BJ (cell line): Measurements from ENCODE around the gene ATP12A. TPM values are rescaled to one million over a fixed set of nuclear protein-coding genes. Genes with fewer than 3 reads are reported as not detected.

Experiments
- CTCF ChIA-PET: fragments of 350-600 bp; formaldehyde crosslinking; extraction: SDS; loops from one replicate; lab custom pipeline; 2021; ENCODE audit warnings: antibody characterized with exemption, inconsistent platforms; lab: Yijun Ruan, JAX
- POLR2A ChIA-PET: fragments of 300-600 bp; sonication (Branson Sonifier 250); formaldehyde crosslinking; extraction: SDS; loops from one replicate; lab custom pipeline; 2021; ENCODE audit warnings: antibody characterized with exemption; lab: Charles Lee
- DNase-seq: peaks from one replicate; pipeline ENCODE4 v3.0.0-alpha.2; 2011; ENCODE audit warnings: low read depth
- H3K27me3 ChIP-seq: 2 replicates; pipeline ENCODE4 v1.6.0; 2011; ENCODE audit warnings: low read length; ENCODE audit not compliant: control insufficient read depth, insufficient read depth
- H3K36me3 ChIP-seq: 2 replicates; pipeline ENCODE4 v1.5.1; 2011; ENCODE audit warnings: low read length; ENCODE audit not compliant: control insufficient read depth, insufficient read depth
- H3K4me3 ChIP-seq: 2 replicates; pipeline ENCODE4 v1.5.1; 2011; ENCODE audit warnings: low read depth, mild to moderate bottlenecking, control low read depth, low read length
- CTCF ChIP-seq: IDR thresholded peaks from 2 replicates; pipeline ENCODE4 v1.5.1; 2011; ENCODE audit warnings: low read depth, mild to moderate bottlenecking, control low read depth, inconsistent platforms, low read length, moderate library complexity; ENCODE audit not compliant: insufficient read depth
- polyA plus RNA-seq: library from polyadenylated mRNA; depleted of rRNA; stranded (reverse); fragments of >200 nt; gene quantifications from 2 replicates; pipeline ENCODE4 v1.2.3, GENCODE V29; 2011

The ATP12A gene
- polyA plus RNA-seq, 1 experiment, result not detected

- H3K4me3 ChIP-seq, result no peak overlapping the region
- no peak for TF ChIP-seq CTCF
- H3K36me3 ChIP-seq, result no peaks in the 10 kb centered on the region
- POLR2A ChIA-PET, result no interaction called here
- no peak for DNase-seq
- CTCF ChIA-PET, result interaction anchor here (0.6 to 2.8 kb wide), 19 partner anchors 9 to 747 kb away, joined by 3 to 13 read pairs (median 4); no protein-coding TSS in a partner anchor
- peaks cover 7% of the 10 kb centered on the region for H3K27me3 ChIP-seq
These were observed 7.8 kb upstream of the ATP12A start for GRCh38 chr13:24672141-24673132.

- ChIA-PET POLR2A (no interaction called here), CTCF (interaction anchor here (0.9 to 1.2 kb wide), 2 partner anchors 18 to 50 kb away, joined by 3 read pairs; no protein-coding TSS in a partner anchor)
- DNase-seq, result no peak
- no peak overlapping the region for H3K4me3 ChIP-seq
- peaks cover 15% of the 10 kb centered on the region for H3K27me3 ChIP-seq
- no peak for TF ChIP-seq CTCF
- H3K36me3 ChIP-seq, result no peaks in the 10 kb centered on the region
These were observed 4.2 kb upstream of the ATP12A start for GRCh38 chr13:24675806-24676570.

GRCh38 chr13:24678151-24678550 is 2.1 kb upstream of the ATP12A start:
- peaks cover 18% of the 10 kb centered on the region for H3K27me3 ChIP-seq
- ChIA-PET POLR2A (no interaction called here), CTCF (interaction anchor here (0.6 kb wide), 1 partner anchor 136 kb away, joined by 3 read pairs; no protein-coding TSS in a partner anchor)
- no peak for DNase-seq
- TF ChIP-seq CTCF, result no peak
- H3K36me3 ChIP-seq, result no peaks in the 10 kb centered on the region
- H3K4me3 ChIP-seq, result no peak overlapping the region

- Histone ChIP-seq H3K36me3 (no peaks in the 10 kb centered on the region), H3K27me3 (peaks cover 18% of the 10 kb centered on the region), H3K4me3 (no peak overlapping the region)
- DNase-seq, result no peak
- no peak for TF ChIP-seq CTCF
- ChIA-PET POLR2A (no interaction called here), CTCF (no interaction called here)
These were observed 522 bp upstream of the ATP12A start for GRCh38 chr13:24679686-24680085.
